IPS-20b (cell line): Measurements from ENCODE around the gene MAS1L.

Experiments used
- H3K27ac ChIP-seq: one replicate; pipeline ENCODE4 v1.5.1; 2013; ENCODE audit warnings: low read length
- H3K27me3 ChIP-seq: 2 replicates; pipeline ENCODE4 v1.6.1; 2013; ENCODE audit warnings: mild to moderate bottlenecking, low read length, inconsistent platforms; ENCODE audit not compliant: insufficient read depth
- H3K36me3 ChIP-seq: 2 replicates; pipeline ENCODE4 v1.6.1; 2013; ENCODE audit warnings: low read depth, mild to moderate bottlenecking, inconsistent platforms, low read length, moderate library complexity; ENCODE audit not compliant: insufficient read depth
- H3K4me1 ChIP-seq: 2 replicates; pipeline ENCODE4 v1.6.1; 2013; ENCODE audit warnings: mild to moderate bottlenecking, control low read depth, inconsistent platforms, low read length, moderate library complexity; ENCODE audit not compliant: insufficient read depth
- H3K4me3 ChIP-seq: 2 replicates; pipeline ENCODE4 v1.5.1; 2013; ENCODE audit warnings: mild to moderate bottlenecking, low read length, inconsistent platforms
- H3K9ac ChIP-seq: 2 replicates; pipeline ENCODE4 v1.6.1; 2013; ENCODE audit warnings: low read depth, mild to moderate bottlenecking, inconsistent platforms, low read length, moderate library complexity
- H3K9me3 ChIP-seq: 2 replicates; pipeline ENCODE4 v1.6.1; 2013; ENCODE audit warnings: mild to moderate bottlenecking, low read depth, low read length, inconsistent platforms; ENCODE audit not compliant: insufficient read depth

Gene MAS1L

DNA sequence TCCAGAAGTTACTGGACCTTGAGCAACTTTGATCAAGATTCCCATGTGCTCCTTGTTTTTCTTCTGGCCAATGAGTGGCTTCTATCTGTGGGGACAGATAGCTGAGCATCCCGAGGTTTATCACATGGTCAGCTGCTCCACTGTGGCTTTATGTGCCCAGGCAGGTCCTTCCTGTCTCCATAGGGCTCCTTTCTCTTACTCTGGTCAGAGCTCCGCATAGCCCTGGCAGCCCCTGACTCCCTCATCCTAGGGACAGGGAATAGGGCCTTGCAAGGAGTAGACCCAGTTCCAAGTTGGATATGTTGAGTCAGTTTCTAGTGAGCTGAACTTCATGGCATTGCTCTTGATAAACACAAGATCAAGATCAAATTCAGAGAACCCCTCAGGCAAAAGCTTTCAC lies 6.4 kb upstream of the MAS1L start:
- no peak overlapping the region for H3K9ac ChIP-seq
- H3K36me3 ChIP-seq: no peaks in the 10 kb centered on the region
- no peak overlapping the region for H3K27ac ChIP-seq
- no peaks in the 10 kb centered on the region for H3K9me3 ChIP-seq
- no peak overlapping the region for H3K4me3 ChIP-seq
- no peaks in the 10 kb centered on the region for H3K27me3 ChIP-seq
- H3K4me1 ChIP-seq: no peaks in the 10 kb centered on the region; the same call in 1 of the 2 replicates

DNA sequence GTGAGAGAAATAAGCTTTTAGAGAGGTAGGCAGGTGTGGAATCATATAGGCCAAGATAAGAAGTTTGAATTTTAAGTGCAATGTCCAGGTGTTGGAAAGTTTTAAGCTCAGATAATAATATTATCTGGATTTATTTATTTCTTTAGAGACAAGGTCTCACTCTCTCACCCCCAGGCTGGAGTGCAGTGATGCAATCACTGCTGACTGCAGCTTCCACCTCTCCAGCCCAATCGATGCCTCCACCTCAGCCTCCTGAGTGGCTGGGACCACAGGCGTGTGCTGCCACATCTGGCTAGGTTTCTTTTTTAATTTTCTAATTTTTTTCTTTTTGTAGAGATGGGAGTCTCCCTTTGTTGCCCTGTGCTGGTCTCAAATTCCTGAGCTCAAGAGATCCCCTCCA lies 5.5 kb upstream of the MAS1L start:
- no peaks in the 10 kb centered on the region for H3K27me3 ChIP-seq
- H3K27ac ChIP-seq: no peak overlapping the region
- H3K36me3 ChIP-seq: no peaks in the 10 kb centered on the region
- H3K9ac ChIP-seq: no peak overlapping the region
- no peaks in the 10 kb centered on the region for H3K9me3 ChIP-seq
- no peak overlapping the region for H3K4me3 ChIP-seq
- H3K4me1 ChIP-seq: no peaks in the 10 kb centered on the region; the same call in 1 of the 2 replicates

DNA sequence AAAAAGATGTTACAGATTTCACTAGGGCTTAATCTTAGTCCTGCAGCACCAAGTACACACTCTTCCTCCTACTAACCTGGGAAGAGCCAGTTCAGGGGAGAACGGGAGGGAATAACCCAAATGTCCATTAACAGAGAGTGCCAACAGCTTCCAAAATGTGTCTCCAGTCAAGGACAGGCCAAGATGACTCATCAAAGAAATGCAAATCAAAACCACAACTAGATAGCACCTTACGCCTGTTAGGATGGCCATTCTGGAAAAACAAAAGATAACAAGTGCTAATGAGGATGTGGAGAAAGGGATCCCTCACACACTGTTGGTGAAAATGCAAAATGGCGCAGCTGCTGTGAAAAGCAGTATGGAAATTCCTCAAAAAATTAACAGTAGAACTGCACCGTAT lies 3.8 kb upstream of the MAS1L start:
- no peak overlapping the region for H3K27ac ChIP-seq
- H3K4me3 ChIP-seq: no peak overlapping the region

DNA sequence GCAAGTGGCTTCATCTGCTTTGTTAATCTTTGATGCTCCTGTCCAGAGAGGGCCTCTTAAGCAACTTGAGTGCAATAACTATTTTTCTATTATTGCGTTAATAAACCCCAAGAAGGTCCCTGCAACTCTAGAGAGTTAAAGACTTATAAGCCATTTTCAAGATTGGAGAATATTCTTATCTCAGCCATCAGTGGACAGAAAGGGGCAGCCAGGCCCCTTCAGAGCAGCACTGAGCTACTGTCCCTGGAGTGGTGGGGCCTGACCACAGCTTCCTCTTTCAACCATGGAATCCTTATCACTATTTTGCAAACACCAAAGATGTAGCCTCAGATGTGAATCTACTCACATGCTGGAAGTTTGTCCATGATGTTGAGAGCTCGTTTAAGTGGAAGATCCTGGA lies 2.8 kb upstream of the MAS1L start:
- Histone ChIP-seq H3K4me1 (no peaks in the 10 kb centered on the region; the same call in 1 of the 2 replicates), H3K9me3 (no peaks in the 10 kb centered on the region), H3K9ac (no peak overlapping the region), H3K27ac (no peak overlapping the region), H3K36me3 (no peaks in the 10 kb centered on the region), H3K27me3 (no peaks in the 10 kb centered on the region), H3K4me3 (no peak overlapping the region)

More for the DNA sequence above, 3.8 kb upstream of the MAS1L start:
- H3K4me1 ChIP-seq: no peaks in the 10 kb centered on the region; the same call in 1 of the 2 replicates
- no peaks in the 10 kb centered on the region for H3K27me3 ChIP-seq
- H3K9ac ChIP-seq: no peak overlapping the region
- no peaks in the 10 kb centered on the region for H3K9me3 ChIP-seq
- no peaks in the 10 kb centered on the region for H3K36me3 ChIP-seq

DNA sequence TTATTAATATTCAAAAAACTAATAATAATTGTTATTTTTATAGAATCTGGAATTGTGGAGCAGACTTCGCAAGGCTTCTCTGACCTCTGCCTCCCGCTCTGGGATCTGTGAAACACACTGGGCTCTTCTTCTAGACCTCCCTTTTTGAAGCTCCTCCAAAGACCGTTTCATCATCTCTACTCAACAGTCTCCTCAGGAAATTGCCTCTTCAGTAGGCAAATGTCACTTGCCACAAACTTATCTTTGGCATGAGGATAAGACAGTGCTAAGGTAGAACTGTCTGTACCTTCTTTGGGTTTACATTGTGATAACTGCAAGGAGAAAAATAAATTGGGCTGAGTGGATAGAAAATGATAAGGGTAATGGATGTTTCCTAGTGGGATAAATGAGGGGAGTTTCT lies 2.3 kb upstream of the MAS1L start:
- H3K9ac ChIP-seq: no peak overlapping the region
- no peaks in the 10 kb centered on the region for H3K27me3 ChIP-seq
- H3K4me3 ChIP-seq: no peak overlapping the region
- H3K4me1 ChIP-seq: no peaks in the 10 kb centered on the region; the same call in 1 of the 2 replicates
- H3K36me3 ChIP-seq: no peaks in the 10 kb centered on the region
- H3K27ac ChIP-seq: no peak overlapping the region
- no peaks in the 10 kb centered on the region for H3K9me3 ChIP-seq

DNA sequence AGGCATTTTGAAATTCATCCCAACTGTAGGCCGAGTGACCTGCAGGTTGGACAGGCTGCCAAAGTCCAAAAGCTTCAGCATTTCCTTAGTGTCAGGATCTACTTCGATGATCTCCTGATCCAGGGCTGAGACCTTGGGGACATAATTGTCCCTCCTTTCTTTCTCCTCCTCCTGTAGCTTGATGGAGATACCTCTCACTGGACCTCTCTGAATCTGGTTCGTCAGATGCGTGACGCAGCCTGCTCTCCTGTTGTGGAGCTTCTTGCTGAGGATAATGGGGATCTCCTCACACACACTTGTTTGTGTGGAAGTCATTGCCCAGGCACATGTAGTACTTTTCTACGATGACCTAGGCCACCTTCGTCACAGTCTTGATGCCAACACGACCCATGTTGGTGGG lies 1.5 kb upstream of the MAS1L start:
- Histone ChIP-seq H3K4me3 (no peak overlapping the region), H3K27me3 (no peaks in the 10 kb centered on the region), H3K9ac (no peak overlapping the region), H3K4me1 (no peaks in the 10 kb centered on the region; the same call in 1 of the 2 replicates), H3K27ac (no peak overlapping the region), H3K9me3 (no peaks in the 10 kb centered on the region), H3K36me3 (no peaks in the 10 kb centered on the region)

DNA sequence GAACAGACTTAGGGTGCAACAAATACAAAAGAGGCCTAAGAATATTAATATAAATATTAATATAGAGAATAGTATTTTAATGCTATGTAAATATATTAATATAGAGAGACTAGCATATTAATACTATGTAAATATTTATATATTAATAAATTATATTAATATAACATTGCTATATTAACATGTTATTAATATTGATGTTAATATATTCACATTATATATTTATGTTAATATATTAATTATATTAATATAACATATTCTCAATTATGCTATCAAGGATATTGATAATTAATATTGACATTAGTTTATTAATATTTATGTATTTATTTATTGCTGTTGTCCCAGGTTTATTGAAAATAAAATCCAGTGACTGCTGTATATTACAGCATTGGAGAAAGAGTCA lies 1.1 kb upstream of the MAS1L start:
- H3K27me3 ChIP-seq: no peaks in the 10 kb centered on the region
- no peaks in the 10 kb centered on the region for H3K36me3 ChIP-seq
- no peaks in the 10 kb centered on the region; the same call in 1 of the 2 replicates for H3K4me1 ChIP-seq
- no peak overlapping the region for H3K27ac ChIP-seq
- no peak overlapping the region for H3K9ac ChIP-seq
- no peak overlapping the region for H3K4me3 ChIP-seq
- no peaks in the 10 kb centered on the region for H3K9me3 ChIP-seq

DNA sequence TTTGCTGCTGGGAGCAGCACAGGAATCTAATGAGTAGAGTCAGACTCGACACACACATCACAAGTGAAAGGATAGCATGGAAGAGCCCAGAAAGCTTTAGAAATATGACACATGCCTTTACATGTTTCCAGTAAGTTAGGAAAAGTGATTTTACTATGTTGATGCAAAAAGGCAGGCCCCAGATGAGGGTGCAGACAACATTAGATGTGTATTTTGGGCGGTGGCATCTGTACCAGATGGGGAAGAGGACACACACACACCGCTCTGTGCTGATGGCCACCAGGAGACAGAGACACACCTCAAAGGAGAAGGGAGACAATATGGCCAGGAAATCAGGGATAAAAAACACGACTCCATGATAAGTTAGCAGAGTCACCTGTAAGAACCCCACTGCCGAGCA lies 625 bp downstream of the MAS1L start:
- H3K9me3 ChIP-seq: no peaks in the 10 kb centered on the region
- H3K27me3 ChIP-seq: no peaks in the 10 kb centered on the region
- H3K9ac ChIP-seq: no peak overlapping the region
- no peak overlapping the region for H3K4me3 ChIP-seq
- no peaks in the 10 kb centered on the region for H3K4me1 ChIP-seq
- no peaks in the 10 kb centered on the region for H3K36me3 ChIP-seq
- no peak overlapping the region for H3K27ac ChIP-seq

DNA sequence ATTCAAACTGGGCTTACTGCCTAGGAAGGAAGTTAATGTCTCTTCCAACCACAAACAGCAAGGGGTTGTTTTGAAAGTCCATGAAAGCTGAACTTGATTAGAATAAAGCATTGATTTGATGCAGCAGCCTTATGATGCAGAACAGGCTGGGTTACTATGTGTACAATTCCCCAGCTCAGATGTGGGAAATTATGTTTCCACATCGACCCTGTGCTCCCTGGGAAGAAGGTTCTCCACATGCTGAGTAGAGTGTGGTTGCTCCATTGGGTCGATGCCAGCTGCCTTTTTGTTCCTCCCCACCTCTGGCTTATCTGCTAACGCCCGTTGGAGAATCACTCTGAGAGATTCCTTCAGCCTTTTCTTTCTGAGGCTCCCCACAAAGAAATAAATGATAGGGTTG lies 1.2 kb downstream of the MAS1L start:
- H3K27me3 ChIP-seq: no peaks in the 10 kb centered on the region
- H3K9ac ChIP-seq: no peak overlapping the region
- no peak overlapping the region for H3K27ac ChIP-seq
- H3K9me3 ChIP-seq: no peaks in the 10 kb centered on the region
- H3K36me3 ChIP-seq: no peaks in the 10 kb centered on the region
- no peaks in the 10 kb centered on the region for H3K4me1 ChIP-seq
- H3K4me3 ChIP-seq: no peak overlapping the region

DNA sequence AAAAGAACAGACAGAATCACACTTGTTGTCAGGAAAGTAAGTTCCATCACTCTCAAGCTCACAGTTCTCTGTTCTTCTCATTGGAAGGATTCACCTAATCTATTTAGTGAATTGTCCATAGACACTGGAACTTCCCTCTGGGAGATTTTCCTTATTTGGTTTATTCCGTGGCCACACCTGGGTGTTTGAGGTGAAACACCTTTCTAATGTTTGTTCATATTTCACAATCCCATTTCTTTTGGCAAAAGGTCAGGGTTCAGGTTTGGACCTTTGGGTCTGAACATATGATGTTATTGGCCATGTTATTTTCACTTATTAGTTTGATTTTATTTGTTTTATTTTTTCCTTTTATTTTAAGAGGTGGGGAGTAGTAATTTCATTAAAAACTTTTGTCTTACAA lies 4.0 kb downstream of the MAS1L start:
- Histone ChIP-seq H3K9ac (no peak overlapping the region), H3K36me3 (no peaks in the 10 kb centered on the region), H3K27ac (no peak overlapping the region), H3K9me3 (no peaks in the 10 kb centered on the region), H3K27me3 (no peaks in the 10 kb centered on the region), H3K4me1 (no peaks in the 10 kb centered on the region), H3K4me3 (no peak overlapping the region)

DNA sequence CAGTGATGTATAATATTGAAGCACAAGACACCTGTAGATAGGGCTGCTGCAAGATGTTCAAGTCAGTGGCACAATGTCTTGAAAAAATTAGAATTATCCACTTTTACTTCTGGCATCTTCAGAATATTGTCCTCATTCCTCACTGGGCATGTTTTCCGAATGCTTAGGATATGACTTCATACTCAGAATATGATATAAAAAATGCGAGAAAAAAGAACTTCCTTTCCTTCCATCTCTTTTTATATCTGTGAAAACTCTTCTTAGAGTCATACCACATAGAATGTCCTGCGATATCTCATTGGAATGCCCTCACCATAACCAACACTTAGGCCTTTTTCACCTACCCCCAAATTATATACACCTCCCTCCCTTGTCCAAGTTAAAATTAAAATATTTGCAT lies 4.6 kb downstream of the MAS1L start:
- no peak overlapping the region for H3K9ac ChIP-seq
- H3K36me3 ChIP-seq: no peaks in the 10 kb centered on the region
- no peaks in the 10 kb centered on the region for H3K4me1 ChIP-seq
- no peaks in the 10 kb centered on the region for H3K27me3 ChIP-seq
- no peaks in the 10 kb centered on the region for H3K9me3 ChIP-seq
- H3K4me3 ChIP-seq: no peak overlapping the region
- H3K27ac ChIP-seq: no peak overlapping the region

DNA sequence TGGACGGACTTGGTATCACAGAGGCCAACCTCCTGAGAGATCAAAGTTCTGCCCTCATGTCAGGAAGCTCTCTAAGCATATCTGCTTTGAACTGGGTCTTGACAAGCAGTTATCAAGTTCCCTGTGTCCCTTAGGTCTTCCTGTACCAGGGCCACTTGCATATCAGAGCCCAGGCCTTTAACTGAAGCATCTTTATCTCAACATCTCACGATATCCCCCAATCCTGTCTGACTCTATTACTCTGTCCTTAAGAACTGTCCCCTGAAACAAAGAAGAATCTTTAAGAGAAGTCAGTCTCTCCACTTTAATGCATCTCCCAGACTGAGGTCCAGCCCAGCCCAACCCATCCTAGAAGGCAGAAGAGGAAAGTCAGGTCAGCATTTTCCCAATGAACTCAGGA lies 8.2 kb downstream of the MAS1L start:
- H3K9ac ChIP-seq: no peak overlapping the region

DNA sequence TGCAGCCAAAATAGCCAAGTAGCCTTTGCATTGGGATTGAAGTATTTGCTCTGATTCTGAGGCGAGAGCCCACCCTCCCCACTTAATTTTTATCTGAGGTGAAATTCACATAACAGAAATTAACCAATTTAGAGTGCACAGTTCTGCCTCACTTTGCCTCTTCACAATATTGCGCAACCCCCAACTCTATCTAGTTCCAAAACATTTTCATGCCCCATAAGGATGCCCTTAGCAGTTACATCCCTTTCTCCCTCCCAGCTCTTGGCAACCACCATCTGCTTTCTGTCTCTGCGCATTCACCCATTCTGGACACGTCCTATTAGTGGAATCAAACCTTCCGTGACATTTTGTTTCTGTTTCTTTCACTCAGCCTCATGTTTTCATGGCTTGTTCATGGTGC lies 9.0 kb downstream of the MAS1L start:
- Histone ChIP-seq H3K4me1 (no peaks in the 10 kb centered on the region), H3K27me3 (no peaks in the 10 kb centered on the region), H3K36me3 (no peaks in the 10 kb centered on the region), H3K9ac (no peak overlapping the region), H3K9me3 (no peaks in the 10 kb centered on the region), H3K27ac (no peak overlapping the region), H3K4me3 (no peak overlapping the region)

More for the DNA sequence above, 8.2 kb downstream of the MAS1L start:
- Histone ChIP-seq H3K27ac (no peak overlapping the region), H3K4me3 (no peak overlapping the region), H3K4me1 (no peaks in the 10 kb centered on the region), H3K27me3 (no peaks in the 10 kb centered on the region), H3K36me3 (no peaks in the 10 kb centered on the region), H3K9me3 (no peaks in the 10 kb centered on the region)
